GM23248 (cell line): Measurements from ENCODE around the gene STX10.

Source experiments
- EZH2 ChIP-seq: fragments of 200-600 bp; sonication (generic); IDR thresholded peaks from 2 replicates; pipeline ENCODE4 v1.6.1; 2018; ENCODE audit warnings: antibody characterized with exemption, mild to moderate bottlenecking; ENCODE audit not compliant: insufficient read depth, poor library complexity, severe bottlenecking
- EZH2phosphoT487 ChIP-seq: fragments of 200-600 bp; sonication (generic); IDR thresholded peaks from 2 replicates; pipeline ENCODE4 v1.6.1; 2018; ENCODE audit warnings: antibody characterized with exemption, moderate library complexity, mild to moderate bottlenecking, low read depth; ENCODE audit not compliant: insufficient read depth

GRCh38 chr19:13104360-13104847 is 45.8 kb downstream of the STX10 start:
- TF ChIP-seq EZH2phosphoT487: no peak
- TF ChIP-seq EZH2: no peak
